ENCODE results near the gene THSD4.
"Not testable (repeated sequence)": the region's sequence is repeated elsewhere in the genome, so short reads cannot be mapped to it uniquely, and the experiment has no call there.

THSD4 gene

GRCh38 chr15:71294911-71295602, 179.8 kb downstream of the THSD4 start:
- no peak for DNase-seq

- no peak for DNase-seq
Measured at GRCh38 chr15:71295603-71296314, 180.5 kb downstream of the THSD4 start.

DNA sequence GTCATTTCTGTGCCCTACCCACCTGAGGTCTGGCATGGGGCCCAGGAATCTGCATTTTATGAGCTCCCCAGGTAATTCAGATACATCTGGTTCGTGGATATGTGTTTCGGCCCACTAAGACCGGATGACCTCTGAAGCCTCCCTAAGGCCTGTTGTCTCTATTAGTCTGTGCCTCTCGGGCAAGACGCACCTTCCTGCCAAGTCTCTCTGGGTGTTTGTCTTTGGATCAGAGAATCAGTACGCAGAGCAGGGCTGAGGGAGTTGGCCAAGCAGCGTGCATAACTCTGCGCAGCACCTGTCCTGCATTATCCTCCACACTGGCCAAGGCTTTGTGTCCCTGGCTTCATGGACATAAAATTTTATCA, 181.0 kb downstream of the THSD4 start:
- DNase-seq, result no peak

GRCh38 chr15:71301958-71302621, 186.8 kb downstream of the THSD4 start:
- no peak for DNase-seq

DNA sequence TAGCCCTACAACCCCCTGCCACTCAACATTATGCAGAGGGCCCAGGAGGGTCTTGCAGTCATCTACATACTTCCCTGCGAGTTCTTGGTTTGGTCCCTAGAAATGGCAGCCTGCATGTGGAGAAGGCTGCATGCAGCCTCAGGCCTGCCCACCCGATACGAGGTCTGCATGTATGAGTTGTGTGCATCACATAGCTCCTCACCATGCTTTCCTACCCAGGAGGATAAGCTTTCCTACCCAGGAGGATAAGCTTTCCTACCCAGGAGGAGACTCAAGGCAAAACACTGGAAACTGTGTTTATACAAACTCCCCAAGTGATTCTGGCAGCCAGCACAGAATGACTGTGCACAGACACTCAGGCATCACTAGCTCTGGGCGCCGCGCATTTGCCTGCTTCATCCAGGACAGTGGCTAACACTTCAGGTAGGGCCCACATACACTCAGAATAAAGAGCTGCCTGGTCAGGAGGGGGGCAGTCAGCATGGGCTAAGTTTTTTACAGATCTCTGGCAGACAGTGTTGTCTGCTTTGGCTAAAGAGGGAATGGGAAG, 187.7 kb downstream of the THSD4 start:
- DNase-seq, result no peak

- no peak for DNase-seq
Measured at GRCh38 chr15:71303977-71304376, 188.7 kb downstream of the THSD4 start.

- DNase-seq, result no peak
Measured at GRCh38 chr15:71304681-71305080, 189.4 kb downstream of the THSD4 start.

DNA sequence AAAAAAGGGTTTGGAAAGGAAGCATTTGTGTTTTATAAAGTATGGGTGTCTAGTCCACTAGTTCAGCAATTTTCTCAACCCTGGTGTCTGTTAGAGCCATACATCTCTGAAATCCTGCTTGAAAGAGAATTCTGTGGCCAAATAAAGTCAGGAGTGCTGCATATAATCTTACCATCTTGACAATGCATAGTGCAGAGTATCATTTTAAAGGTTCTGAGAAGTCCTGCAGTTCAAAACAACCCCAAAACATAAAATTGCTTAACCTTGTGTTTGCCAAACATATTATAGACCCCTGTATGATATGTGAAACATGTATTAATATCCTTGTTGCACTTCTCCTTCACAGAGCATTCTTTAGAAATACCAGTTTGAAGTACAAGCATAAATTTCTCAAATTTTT, 191.3 kb downstream of the THSD4 start:
- DNase-seq, result no peak

DNA sequence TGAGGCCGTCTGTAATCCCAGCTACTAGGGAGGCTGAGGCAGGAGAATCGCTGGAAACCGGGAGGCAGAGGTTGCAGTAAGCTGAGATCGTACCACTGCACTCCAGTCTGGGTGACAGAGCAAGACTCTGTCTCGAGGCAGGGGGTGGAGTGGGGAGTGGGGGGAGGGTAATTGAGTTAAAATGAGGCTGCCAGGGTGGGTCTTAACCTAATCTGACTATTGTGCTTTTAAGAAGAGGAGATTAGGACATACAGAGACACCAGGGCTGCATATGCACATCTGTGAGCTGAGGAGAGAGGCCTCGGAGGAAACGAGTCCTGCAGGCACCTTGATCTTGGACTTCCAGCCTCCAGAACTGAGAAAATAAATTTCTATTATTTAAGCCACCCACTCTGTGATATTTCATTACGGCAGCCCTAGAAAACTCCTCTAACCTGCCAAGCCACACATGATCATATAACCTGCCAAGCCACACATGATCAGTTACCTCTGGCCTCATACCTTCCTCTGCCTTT, 197.0 kb downstream of the THSD4 start:
- no peak for DNase-seq

DNA sequence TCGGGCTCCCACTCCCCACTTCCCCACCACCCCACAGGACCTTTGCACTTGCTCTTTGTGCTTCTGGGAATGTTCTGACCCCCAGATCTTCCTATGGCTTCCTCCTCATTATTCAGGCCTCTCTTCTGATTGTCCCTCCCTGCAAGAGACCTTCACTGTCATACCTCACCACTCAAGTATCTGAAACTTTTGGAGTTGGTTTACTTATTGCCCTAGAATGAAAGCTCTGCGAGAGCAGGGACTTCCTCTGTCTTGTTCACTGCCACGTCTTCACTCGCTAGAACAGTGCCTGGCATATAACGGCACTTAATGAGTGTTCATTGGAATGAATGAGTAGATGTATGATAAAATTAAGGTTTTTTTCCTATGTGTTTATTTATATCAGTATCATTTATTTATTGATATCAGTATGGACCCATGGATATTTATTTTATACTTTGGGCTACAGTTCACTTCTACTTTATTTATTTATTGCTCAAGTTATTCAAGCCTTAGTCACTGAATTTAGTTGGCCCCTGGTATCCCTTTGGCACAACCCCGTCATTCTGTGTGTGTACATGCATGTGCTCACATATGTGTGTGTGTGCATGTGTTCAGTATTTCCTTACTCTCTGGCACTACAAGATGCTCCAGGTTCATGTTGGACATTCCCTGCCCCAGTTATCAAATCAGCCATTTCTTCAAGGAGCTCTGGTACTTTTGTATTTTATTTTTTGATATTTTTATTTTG, 197.6 kb downstream of the THSD4 start:
- DNase-seq, result no peak

- DNase-seq, result no peak
Measured at GRCh38 chr15:71313806-71314205, 198.5 kb downstream of the THSD4 start.

DNA sequence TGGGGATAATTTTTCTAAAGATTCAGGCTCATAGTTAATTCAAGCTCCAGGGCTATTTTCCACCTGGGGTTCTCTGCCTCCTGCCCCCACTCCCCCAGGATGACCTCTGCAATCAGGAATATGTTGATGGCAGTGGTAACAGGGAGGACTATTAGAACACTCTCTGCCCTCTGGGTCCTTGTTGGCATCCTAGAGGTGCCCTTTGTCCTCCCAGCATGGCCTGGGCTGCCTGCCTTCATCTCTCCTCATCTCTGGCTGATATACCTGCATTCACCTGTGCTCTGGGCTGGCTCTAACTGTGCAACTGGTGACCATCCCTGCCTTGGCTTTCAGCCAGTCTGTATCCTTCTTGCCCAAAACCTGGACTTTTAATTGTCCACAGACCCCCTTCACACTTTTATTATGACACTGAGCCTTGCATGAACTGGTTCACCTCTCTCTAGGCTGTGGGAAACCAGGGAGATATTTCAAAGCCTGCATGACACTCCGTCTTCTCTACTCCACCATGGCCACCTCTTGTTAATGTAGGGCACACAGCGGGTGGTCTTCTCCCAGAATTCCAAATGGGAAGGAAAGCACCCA, 199.8 kb downstream of the THSD4 start:
- DNase-seq, result no peak

- DNase-seq, result no peak
Measured at GRCh38 chr15:71316911-71317310, 201.6 kb downstream of the THSD4 start.

DNA sequence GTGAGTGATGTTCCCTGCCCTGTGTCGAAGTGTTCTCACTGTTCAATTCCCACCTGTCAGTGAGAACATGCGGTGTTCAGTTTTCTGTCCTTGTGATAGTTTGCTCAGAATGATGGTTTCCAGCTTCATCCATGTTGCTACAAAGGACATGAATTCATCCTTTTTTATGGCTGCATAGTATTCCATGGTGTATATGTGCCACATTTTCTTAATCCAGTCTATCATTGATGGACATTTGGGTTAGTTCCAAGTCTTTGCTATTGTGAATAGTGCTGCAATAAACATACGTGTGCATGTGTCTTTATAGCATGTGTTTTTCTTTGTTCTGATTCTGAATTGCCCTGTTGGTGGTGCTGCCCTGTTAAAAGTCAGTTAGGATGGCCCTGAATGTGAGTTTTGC, 204.2 kb downstream of the THSD4 start:
- DNase-seq, result not testable (repeated sequence)

GRCh38 chr15:71319935-71320334, 204.7 kb downstream of the THSD4 start:
- no peak for DNase-seq

DNA sequence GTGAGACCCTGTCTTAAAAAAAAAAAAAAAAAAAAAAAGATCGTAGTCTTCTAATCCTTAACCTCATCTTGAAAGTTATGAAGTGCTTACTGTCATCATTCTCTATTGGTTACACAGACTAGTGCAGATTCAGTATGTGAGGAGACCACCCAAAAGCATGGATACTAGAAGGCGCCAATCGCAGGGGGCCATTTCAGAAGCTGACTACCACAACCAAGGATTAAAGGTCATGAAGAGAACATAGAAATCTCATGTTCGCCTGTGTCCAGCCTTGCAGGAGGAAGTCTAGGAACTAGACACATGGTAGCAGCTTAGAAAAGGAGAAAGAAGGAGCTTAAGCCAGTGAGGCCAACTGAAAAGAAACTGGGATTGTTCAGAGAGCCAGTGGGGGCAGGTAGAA, 207.8 kb downstream of the THSD4 start:
- DNase-seq, result no peak

GRCh38 chr15:71323584-71323983, 208.3 kb downstream of the THSD4 start:
- no peak for DNase-seq

DNA sequence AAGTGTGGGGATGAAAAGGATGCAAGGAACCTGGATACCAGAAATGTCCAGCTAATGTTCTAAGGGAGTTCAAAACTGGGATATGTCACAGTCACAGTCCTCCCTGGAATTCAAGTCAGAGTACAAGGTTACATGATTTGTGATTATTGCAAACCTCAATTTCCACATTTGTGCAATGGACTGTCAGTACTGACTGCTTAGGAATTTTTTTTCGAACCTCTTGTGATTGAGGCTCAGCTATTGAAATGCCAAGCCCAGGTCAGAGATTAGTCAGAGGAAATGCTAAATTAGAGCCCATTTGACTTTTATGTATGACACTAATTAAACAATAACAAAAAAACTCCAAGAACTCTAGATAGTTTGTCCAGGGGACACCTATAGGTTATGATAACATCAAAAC, 210.2 kb downstream of the THSD4 start:
- DNase-seq, result no peak

GRCh38 chr15:71328453-71328852, 213.2 kb downstream of the THSD4 start:
- DNase-seq, result no peak

DNA sequence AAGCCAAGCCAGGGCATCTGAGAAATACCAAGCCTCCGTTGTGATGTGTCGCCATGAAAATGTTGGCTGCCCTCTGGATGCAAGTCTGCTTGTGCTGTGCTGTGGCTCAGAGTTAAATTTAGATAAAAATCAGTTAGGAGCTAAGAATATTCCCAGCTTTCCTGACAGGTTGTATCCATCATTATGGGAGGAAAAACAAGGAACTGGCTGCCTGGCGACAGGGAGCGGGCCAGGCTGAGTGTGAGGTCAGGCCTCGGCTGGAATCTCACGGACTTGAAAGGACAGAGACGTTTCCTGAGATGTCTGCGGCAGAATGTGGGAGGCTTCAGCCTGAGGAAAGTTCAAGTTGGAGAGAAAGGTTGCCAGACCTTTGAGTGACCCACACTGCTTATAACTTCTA, 213.8 kb downstream of the THSD4 start:
- no peak for DNase-seq

DNA sequence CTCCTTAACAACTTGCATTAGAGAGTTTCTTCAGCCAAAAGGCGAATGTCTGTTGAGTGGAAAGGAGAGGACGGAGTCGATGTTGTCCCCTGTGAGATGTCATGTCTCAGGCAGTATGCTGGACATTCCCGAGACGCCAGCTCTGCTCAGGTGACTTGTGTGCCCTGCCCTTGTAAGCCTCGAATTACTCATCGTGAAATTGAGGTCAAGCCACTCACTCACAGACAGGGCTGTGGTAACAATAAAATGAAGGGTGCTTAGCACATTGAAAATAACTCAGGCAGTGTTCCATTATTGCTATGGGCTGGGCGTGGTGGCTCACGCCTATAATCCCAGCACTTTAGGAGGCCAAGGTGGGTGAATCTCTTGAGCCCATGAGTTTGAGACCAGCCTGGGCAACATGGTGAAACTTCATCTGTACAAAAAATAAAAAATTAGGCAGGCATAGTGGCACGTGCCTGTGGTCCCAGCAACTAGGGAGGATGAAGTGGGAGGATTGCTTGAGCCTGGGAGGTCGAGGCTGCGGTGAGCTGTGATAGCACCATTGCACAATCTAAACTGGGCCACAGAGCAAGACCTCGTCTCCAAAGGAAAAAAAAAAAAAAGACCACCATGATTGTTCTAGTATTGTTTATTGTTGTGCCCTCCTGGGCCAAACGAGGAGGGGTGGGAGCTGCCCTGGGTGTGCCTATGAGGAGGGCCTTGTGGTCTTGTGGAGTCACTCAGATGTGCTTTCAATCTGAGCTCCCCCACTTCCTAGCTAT, 214.4 kb downstream of the THSD4 start:
- DNase-seq, result no peak

Data from C1 segment of cervical spinal cord (tissue), 14 donors.